ENCODE data around the gene ELMO1.

Gene ELMO1

DNA sequence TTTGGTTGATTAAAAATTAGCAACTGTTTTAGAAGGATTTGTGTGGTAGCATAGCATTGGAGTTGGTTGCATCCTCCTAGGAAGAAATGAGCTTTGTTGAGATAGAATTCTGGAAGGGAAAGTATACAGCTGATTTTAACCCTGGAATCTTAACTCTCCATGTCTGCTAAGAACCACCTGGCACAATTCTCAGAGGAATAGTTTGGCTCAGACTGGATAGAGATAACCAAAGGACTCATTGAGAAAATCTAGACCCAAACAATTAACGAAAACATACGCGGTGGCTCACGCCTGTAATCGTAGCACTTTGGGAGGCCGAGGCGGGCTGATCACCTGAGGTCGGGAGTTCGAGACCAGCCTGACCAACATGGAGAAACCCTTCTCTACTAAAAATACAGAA, 625.3 kb downstream of the ELMO1 start:
- no peak for DNase-seq (ENCODE audit: low spot score)

DNA sequence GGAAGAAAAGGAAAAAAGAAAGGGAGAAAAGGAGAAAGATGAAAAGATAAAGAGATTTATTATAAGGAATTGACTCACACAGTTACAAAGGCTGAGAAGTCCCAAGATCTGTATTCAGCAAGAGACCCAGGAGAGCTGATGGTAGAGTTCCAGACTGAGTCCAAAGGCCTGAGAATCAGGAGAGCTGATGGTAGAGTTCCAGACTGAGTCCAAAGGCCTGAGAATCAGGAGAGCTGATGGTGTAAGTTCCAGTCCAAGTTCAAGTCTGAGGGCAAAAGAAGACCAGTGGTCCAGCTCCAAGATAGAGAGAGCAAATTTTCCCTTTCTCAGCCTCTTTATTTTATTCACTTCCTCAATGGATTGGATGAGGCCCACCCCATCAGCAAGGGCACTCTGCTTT, 627.0 kb downstream of the ELMO1 start:
- no peak for DNase-seq (ENCODE audit: low spot score)

GRCh38 chr7:36820527-36821170, 628.0 kb downstream of the ELMO1 start:
- DNase-seq (ENCODE audit: low spot score) = no peak

GRCh38 chr7:36819639-36820038, 629.0 kb downstream of the ELMO1 start:
- no peak for DNase-seq (ENCODE audit: low spot score)

DNA sequence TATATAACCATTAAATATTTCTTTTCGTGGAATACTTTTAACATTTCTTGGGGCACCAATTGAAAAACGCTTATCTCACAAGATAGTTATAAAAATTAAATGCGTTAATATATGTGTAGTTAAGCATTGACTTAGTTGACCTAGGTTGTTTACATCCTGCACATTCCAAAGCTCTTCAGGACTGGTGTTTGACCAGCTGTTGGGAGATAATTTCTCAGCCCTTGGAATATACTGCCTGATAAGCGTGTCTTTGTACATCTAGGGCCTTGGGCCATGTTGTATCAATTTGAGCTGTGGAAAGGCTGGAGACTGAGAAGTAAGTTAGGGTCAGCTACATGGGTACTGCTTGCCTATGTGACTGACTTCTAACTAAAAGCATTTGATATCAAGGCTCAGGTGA, 634.4 kb downstream of the ELMO1 start:
- no peak for DNase-seq (ENCODE audit: low spot score)

DNA sequence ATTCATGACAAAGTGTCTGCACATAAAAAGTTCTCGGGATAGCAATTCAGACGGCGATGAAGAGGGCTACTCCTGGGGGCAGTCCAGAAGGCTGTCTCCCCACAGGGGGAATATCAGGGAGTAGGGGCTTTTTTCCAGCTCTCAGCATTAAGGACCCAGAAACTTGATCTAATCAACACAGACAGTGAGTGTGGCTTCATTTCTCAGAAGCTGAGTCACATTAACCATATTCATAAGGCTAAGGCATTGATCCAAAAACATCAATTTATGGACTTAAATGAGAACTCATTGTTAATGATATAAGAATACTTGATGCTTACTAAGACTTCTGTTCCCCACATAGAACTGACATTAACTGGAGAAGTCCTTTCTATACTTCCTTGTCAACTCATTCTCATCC, 636.9 kb downstream of the ELMO1 start:
- DNase-seq (ENCODE audit: low spot score) = no peak

- no peak for DNase-seq (ENCODE audit: low spot score)
Observed at GRCh38 chr7:36810489-36810888, 638.2 kb downstream of the ELMO1 start.

- no peak for DNase-seq (ENCODE audit: low spot score)
Observed at GRCh38 chr7:36810032-36810431, 638.6 kb downstream of the ELMO1 start.

DNA sequence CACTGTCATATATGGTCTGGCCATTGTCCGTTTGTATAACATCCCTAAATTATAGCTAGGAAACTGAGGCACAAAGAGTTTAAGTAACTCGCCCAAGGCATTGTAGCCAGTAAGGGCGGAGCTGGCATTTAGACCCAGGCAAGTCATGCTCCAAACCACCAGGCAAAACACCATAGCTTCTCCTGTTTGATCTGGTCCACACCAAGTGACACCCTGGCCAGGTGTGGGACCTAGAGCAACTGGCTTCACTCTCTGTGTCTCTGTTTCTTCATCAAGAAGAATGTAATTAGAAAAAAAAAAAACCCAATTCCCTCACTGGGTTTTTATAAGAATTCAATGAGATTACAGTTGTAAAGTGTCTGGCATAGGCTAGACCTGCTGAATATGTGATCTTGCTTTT, 639.2 kb downstream of the ELMO1 start:
- DNase-seq (ENCODE audit: low spot score) = no peak

GRCh38 chr7:36809086-36809485, 639.6 kb downstream of the ELMO1 start:
- no peak for DNase-seq (ENCODE audit: low spot score)

DNA sequence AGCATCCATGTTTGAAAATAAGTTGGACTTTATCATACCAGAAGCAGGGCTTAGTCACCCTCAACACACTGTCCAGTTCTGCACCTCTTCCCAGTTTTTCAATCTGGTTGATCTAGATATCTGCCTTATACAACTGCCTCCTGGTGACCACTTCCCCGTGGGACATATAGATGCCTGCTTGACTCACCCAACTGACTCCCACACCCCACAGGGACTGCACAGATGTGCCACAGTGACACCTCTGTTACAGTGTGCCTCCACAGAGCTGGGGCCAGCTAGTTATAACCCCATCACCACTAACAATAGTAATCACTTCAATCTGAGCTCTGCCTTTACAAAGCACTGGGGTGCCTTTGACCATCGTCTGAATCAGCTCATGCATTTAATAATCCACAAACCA, 641.8 kb downstream of the ELMO1 start:
- DNase-seq (ENCODE audit: low spot score) = no peak

All from RKO (cell line).